Globus pallidus (tissue), 1 donor: Measurements from ENCODE around the gene MZT1.
A peak's percentile ranks its signal among the peaks of the same experiment; 100 is the strongest.
"Not testable (repeated sequence)": the region's sequence is repeated elsewhere in the genome, so short reads cannot be mapped to it uniquely, and the experiment has no call there.

Experiments used
- DNase-seq: peaks from one replicate; pipeline ENCODE4 v3.0.0-alpha.2; 2015; ENCODE audit warnings: low spot score

Gene MZT1, protein sequence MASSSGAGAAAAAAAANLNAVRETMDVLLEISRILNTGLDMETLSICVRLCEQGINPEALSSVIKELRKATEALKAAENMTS

DNA sequence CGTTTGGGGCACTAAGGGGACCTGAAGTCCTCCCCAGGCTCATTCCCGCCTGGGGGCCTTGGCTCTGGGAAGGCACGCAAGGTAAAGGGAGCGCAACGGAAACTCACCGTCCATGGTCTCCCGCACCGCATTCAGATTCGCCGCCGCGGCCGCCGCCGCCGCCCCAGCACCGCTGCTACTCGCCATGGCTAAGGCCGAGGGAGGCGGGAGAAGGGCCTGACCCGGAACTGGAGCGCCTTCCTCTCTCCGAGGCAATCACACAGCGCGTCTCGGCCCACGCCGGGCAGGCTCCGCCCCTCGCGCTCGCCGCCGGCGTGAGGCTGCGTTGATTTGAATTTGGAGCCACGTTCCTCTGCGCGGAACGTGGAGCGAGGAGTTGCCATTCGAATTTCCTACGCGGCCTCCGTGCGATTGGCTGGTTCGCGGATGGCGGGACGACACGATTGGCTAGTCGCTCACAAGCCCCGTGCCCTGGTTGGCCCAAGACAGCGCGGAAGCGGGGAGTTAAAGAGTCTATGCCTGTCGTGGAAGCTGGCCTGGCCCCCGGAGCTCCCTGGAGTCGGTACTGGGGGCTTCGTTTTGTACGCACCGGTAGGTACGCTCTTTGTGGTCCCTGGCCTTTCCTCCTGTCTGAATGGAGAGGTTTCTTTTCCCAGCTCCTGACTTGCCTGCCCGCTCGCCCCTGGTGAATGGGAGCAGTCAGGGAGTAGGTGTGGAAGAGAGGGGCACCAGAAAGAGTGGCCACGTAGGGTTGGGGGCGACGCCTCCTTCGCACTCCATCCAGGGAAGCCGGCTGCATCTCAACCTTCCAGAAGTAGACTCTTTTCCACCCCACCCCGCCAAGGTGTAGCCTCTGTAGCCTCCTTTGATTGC lies at the start of gene MZT1, which contains the start of gene BORA:
TSS of gene MZT1 (minus strand) at position 213 of the 873 bp plus-strand sequence. CDS start at position 186, 27 bp downstream.
TSS of gene BORA (plus strand) at position 507 of the 873 bp plus-strand sequence. CDS start 1,018 bp downstream, outside the sequence.
- peak; percentile 91 for DNase-seq

GRCh38 chr13:72774019-72774418 lies 46.6 kb upstream of the MZT1 start:
- DNase-seq: no peak

DNA sequence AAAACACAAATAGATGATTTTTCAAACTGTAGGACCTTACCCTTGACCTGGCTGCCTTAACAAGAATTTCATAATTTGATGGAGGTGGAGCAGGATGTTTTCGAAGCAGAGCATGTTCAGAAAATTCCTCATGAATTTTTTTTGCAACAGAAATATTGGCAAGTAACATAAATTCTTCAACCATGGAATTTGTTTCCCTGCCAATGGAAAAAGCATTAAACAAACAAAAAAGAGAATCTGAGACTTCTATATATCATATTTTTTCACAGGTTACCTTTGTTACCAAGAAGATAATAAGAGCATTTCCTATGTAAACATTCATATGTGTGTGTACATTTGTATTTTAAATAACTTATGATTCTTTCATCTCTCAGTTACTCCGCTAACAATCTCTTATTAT lies 36.0 kb upstream of the MZT1 start:
- no peak for DNase-seq

DNA sequence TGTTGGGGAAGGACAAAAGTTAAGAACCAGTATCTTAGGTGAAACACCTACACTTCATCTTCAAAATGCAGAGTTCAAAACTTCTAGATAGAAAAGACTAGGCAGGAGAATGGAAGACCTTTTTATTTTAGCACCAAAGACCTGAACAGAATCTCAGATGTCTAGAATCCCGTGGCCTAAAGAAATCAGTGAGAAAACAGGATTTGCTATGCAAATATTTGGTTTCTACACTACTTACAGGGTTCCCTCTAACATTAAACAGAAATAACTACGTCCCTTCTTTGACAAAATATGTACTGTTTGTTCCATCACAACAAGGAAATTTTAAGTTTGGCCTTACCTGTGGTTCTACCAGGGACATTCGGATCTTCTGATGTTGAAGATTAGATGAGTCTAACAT lies 32.8 kb upstream of the MZT1 start:
- DNase-seq: no peak

- no peak for DNase-seq
These were observed 30.5 kb upstream of the MZT1 start for GRCh38 chr13:72757792-72758535.

GRCh38 chr13:72754111-72754510 lies 26.7 kb upstream of the MZT1 start:
- no peak for DNase-seq

DNA sequence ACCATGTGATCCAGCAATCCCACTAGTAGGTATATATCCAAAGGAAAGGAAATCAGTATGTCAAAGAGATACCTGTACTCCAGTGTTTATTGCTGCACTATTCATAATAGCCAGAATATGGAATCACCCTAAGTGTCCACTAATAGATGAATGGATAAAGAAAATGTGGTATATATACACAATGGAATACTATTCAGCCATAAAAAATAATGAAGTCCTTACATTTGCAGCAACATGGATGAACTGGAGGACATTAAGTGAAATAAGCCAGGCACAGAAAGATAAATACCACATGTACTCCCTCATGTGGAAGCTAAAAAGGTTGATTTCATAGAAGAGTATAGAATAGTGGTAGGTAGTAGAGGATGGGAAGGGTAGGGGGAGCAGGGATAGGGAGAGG lies 23.8 kb upstream of the MZT1 start:
- no peak for DNase-seq

DNA sequence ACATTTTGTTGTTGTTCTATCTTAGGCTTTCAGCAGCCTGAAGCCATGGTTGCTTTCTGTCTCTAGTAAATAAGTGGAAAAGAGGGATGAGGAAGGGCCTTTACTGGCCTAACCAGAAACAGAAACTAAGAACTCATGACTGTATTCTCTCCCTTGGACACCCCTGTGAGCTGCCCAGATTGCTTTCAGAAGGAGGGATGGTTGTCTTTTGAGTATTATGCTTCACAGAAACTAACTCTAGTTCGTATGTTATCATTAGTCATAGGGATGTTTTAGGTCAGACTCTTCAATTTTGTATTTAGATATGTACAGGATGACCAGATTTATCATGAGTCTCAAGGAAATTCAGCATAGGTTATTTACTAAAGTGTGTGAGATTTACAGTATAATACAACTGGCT lies 17.8 kb upstream of the MZT1 start:
- DNase-seq: no peak

GRCh38 chr13:72740015-72740414 lies 12.6 kb upstream of the MZT1 start:
- no peak for DNase-seq

- no peak for DNase-seq
These were observed 9.6 kb upstream of the MZT1 start for GRCh38 chr13:72737033-72737432.

GRCh38 chr13:72728290-72728605 lies 819 bp upstream of the MZT1 start:
- no peak for DNase-seq

- DNase-seq: no peak
These were observed 558 bp downstream of the MZT1 start for GRCh38 chr13:72726726-72727416.

GRCh38 chr13:72726185-72726584 lies 1.2 kb downstream of the MZT1 start:
- not testable (repeated sequence) for DNase-seq

- no peak for DNase-seq
These were observed 10.7 kb downstream of the MZT1 start for GRCh38 chr13:72716776-72717175.

- DNase-seq: no peak
These were observed 26.9 kb downstream of the MZT1 start for GRCh38 chr13:72700509-72700908.

DNA sequence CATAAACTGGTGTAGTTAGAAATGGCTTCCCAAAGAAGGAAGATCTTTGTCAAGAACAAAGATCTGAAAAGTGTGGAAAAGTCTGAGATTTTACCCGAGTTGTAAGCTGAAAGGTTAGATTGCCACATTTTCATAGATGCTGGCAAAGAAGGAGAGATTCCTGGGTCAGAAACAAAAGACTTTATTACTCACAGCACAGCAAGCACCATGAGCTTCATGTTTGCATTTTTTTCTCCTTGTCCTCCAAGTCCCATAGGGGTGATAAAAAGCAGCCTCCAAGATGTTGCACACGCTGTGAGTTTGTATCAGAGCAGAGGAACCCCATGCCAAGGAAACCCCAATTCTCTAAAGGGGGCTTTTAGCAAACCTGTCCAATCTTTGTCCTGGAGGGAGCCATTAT lies 29.3 kb downstream of the MZT1 start:
- no peak for DNase-seq

DNA sequence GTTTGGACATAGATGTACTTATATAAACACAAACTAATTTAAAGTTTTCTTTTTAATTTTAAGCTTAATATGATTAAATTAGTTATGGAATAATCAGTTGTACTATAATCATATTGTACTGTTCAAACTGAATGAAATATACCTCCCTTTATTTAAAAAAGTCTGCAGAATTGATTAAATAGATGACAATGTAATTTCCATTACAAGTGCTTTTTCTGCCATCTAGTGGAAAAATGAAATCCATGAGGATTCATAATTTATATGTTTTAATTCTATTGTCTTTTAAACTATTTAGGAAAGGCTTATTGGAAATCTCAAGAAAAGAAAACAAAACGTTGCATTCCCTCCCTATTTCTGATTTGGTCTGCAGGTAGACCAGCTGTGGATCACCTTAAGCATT lies 30.9 kb downstream of the MZT1 start:
- peak; percentile 5 for DNase-seq

DNA sequence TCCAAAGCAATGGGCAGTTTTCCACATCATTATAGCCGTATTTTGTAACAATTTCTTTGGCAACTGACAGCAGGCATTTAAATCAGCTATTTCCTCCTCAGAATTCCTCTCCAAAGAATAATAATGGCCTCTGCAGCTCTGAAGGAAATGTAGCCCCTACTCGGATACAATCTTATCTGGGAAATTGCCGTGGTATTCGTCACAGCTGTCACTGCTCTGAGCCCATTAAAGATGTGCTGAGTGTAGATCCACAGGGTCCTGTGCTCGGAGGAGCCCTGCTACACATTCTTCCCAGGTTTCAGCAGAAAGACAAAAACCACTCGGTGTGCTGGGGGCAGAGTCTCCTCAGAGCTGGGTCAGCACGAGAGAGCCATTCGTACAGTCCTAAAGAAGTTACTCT lies 33.1 kb downstream of the MZT1 start:
- no peak for DNase-seq

DNA sequence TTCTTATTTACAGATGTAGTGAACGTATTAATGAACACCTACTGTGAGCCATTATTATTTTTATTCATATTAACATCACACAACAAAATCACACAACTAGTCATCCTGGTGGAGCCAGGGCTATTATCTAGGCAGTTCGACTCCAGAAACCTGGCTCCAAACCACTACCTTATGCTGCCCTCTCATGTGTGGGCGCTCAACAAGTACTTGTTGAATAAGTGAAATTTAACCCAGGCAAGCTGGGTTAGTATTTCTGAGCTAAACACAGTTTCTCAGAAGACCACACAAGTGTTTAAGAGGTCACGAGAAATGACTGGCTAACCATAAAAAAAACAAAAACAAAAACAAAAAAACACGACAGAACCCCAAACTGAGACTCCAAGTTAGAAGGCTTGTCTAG lies 33.6 kb downstream of the MZT1 start:
- no peak for DNase-seq

DNA sequence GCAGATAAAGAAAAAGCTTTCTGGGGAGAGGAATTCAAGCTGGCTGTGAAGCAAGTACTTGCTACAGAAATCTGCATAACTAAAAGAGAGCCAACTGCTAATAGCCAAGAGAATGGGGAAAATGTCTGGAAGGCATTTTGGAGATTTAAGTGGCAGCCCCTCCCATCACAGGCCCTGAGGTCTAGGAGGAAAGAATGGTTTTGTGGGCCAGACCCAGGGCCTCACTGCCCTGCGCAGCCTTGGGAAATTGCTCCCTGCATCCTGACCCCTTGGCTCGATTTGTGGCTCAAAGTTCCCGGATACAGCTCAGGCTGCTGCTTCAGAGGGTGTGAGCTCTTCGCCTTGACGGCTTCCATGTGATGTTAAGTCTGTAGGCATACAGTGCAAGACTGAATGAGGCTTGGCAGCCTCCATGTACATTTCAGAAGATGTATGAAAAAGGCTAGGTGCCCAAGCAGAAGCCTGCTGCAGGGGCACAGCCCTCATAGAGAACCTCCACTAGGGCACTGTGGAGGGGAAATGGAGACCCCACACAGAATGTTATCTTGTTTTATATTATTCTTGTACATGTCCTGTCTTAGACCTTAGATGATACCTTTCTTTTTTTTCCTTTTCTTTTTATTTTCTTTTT lies 34.4 kb downstream of the MZT1 start:
- no peak for DNase-seq

DNA sequence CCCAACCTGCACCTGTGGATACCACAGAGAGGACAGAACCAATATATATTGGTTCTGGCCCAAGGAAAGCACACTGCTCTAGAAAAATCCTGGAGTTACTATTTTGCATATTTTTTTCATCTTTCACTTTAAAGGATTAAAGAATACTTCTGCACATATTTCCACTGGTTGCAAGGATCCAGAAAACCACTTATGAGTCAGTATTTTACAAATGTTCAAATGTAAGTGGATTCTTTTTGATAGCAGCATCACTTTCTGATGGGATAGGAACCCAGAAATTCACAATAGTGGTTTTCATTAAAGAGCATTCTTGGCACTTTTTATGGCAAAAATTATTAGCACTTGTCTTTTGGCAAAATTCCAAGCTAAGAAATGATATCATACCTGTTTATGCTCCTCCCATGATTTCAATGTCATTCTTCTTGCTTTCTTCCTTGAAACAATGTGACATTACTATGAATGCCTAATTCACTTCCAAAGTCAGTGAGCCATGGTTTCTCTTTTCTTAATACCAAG lies 38.2 kb downstream of the MZT1 start:
- no peak for DNase-seq

GRCh38 chr13:72686766-72687165 lies 40.7 kb downstream of the MZT1 start:
- DNase-seq: no peak
